ENCODE data around the gene NEXMIF.
"Not testable (repeated sequence)": the region's sequence is repeated elsewhere in the genome, so short reads cannot be mapped to it uniquely, and the experiment has no call there.

Gene NEXMIF

DNA sequence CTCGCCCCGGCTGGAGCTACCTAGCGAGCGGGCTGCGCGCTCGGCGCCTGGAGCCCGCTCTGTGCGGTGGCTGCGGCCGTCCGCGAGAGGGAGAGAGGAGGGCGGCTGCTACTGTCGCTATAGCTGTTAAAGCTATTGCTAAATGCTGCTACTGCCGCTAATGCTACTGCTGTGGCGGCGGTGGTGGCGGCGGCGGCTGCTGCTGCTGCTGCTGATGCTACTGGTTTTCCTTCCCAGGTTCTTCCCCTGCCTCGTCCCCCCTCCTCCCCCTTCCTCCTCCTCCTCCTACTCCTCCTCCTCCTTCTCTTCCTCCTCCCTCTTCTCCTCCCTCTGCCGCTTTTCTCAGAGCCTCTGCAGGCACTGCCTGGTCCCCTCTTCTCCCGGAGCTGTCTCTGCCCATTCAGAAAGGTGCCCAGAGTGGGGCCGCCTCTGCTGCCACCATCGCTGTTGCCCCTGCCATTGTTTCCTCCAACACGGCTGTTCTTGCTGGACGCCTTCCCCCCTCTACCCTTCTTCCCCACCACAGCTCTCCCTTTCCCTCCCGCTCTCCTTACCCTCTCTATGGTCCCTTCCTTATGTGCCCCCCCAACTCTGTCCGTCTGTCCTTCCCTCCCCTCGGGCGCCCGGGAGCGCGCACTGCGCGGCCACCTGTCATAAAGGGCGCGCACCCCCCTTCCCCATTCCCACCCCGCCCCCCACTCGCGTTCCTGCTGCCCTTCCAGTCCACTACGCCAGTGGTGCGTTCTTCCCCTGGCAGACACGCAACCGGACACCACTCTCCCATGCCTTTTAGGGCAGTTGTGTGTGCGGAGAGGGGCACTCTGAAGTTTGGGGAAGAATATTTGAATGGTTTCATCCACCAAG lies at the start of gene NEXMIF:
Gene NEXMIF (minus strand): TSS at position 228 of the 864 bp plus-strand sequence.
- no peak for DNase-seq (ENCODE audit: low read depth in 2 of 2)

DNA sequence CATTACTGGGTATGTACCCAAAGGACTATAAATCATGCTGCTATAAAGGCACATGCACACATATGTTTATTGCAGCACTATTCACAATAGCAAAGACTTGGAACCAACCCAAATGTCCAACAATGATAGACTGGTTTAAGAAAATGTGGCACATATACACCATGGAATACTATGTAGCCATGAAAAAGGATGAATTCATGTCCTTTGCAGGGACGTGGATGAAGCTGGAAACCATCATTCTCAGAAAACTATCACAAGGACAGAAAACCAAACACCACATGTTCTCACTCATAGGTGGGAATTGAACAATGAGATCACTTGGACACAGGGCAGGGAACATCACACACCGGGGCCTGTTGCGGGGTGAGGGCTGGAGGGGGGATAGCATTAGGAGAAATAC lies 36.7 kb upstream of the NEXMIF start:
- not testable (repeated sequence) for DNase-seq (ENCODE audit: low read depth in 2 of 2)

DNA sequence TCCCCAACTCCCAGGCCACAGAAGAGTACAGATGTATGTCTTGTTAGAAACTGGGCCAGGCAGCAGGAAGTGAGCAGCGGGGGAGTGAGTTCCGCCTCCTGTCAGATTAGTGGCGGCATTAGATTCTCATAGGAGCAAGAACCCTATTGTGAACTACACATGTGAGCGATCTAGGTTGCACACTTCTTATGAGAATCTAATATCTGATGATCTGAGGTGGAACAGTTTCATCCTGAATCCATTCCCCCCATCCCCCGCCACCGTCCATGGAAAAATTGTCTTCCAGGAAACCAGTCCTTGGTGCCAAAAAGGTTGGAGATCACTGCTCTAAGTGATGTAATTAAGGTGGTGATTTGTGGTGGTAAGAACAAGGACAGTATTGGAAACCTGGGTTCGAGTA lies 24.5 kb upstream of the NEXMIF start:
- DNase-seq (ENCODE audit: low read depth in 2 of 2), result no peak

DNA sequence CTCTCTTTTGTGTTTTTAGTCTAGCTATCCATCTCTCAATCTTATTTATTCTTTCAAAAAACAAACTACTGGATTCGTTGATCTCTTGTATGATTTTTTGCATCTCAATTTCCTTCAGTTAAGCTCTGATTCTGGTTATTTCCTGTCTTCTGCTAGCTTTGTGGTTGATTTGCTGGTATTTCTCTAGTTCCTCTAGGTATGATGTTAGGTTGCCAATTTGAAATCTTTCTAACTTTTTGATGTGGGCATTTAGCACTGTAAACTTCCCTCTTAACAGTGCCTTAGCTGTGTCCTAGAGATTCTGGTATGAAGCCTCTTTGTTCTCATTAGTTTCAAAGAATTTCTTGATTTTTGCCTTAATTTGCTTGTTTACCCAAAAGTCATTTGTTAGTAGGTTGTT lies 15.2 kb upstream of the NEXMIF start:
- no peak for DNase-seq (ENCODE audit: low read depth in 2 of 2)

DNA sequence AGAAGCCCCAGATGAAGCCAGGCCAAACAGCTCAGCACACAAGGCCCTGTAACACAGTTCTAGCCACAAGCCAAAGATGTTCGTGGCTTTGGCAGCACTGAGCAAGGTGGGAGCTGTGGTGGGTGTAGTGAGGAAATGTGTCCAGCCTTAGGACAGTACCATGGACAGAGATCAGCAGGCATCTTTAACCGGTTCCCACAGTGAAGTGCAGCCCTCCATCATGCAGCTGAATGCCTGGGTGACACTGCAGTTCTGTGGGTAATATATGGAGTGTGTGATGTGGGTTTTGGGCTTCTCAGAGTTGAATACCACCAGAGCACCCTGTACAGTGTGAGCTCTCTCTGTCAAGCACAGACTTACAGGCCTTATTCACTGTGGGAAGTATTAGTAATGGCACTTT lies 6.0 kb upstream of the NEXMIF start:
- no peak for DNase-seq (ENCODE audit: low read depth in 2 of 2)

DNA sequence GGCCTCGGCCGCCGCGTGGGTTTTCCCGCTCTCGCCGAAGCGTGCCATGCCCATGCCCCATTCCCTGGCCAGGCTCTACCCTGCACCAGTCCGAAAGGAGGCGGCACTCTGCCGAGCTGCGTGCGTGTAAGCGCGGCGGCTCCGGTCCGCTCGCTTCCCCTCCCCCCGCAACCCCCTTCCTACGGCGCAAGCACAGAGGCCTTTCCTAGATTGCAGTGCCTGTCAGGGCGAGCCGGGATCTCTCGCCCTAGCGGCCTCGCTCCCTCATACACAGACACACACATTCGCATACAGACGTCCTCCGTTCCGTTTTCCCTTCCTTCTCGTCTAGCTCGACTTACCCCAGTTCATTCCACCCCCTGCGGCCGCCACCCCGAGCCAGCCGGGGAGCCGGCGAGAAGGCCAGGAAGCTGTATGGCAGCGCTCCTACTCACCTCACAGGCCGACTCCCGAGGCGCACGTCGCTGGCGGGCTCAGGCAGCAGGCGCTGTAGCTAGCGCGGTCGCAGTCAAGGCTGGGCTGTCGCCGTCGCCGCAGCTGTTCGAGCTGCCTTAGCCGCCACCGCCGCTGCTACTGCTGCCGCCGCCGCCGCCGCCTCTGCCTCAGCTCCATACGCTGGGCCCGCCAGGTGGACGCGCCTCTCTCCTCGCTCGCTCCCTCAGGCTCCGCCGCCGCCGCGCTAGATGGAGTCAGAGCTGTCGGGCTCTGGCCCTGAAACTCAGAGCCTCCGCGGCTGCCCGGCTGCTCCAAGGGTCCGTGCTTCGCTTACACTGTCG lies 615 bp downstream of the NEXMIF start:
- no peak for DNase-seq (ENCODE audit: low read depth in 2 of 2)

DNA sequence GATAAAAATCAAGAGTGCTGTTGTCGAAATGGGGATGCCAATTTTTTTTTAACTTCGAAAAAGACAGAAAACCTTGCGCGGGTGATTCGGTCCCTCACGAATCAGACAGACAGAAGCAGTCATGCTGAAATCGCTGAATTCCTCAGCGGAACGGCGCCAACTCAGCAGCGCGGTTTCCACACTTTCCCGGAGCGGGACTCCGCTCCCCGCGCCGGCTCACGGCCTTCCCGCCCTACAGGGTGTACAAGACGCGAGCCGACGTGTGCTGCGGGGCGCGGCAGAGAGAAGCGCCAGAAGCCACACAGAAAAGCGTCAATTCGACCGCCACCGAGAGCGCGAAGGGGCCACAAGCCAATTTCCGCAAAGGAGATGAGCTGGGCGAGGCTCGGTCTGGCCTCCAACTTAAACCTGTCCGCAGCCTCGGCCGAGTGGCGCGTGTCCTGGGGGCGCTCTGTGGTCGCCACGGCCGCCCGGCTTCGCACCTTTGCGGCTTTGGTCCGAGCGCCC lies 1.3 kb downstream of the NEXMIF start:
- no peak for DNase-seq (ENCODE audit: low read depth in 2 of 2)

DNA sequence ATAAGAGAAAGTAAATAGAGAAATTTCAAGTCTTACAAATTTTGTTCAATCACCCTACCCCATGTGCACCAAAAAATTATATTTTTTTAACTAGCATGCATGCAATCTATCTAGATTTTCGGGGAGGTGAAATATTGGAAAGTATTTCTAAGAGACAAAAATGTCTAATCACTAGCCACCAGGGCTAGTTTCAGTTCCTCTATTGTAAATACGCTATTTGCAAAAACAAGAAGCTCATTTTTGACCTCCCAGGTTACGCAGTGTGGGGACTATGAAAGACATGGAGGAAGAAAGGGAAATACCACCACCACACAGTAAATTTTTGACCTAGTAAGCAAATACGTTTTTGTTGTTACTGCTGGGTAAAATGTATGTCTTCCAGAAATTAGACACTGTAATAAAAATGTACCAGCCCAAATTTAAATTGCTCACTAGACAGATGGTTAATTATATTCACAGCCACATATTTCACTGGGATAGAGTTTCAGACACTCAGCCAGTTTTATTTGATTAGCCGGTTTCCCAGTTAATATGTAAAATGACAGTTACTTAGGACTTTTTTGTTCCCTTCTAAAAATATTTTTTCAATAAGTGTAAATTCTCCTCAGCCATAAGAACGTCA lies 2.2 kb downstream of the NEXMIF start:
- no peak for DNase-seq (ENCODE audit: low read depth in 2 of 2)

DNA sequence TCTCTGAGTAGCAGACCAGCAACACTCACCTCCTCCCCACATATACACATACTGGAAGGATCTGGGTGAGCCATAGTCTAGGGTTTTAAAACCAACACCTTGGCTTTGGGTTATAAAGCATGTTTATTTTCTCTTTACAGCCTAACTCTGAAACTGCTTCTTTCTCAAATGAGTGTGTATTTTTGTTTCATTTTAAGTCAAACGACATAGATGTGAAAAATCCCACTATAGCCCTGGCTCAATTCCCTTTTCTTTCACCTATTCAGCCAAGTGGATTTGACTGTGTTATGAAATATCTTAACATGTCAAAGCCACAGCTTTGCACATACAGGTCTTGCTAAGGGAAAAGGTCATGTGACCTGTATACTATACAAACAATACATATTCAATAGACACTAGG lies 13.8 kb downstream of the NEXMIF start:
- no peak for DNase-seq (ENCODE audit: low read depth in 2 of 2)

DNA sequence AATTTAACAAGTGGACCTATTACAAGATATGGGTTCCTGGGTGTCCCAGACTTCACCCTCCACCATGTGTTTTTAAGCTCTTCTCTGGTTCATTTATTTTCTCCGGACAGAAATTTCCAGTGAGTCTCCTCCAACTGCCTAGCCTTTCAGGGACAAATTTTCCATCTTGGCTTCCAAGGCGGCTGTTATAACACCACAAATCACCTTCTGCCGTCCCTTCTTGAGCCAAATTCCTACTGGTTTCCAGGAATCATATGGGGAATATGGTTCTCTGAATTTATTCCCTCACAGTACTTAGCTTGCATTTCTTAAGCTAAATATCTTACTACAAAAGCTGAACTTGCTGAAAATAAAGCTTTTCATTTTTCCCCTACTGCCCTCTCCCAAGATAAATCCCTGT lies 18.8 kb downstream of the NEXMIF start:
- DNase-seq (ENCODE audit: low read depth in 2 of 2), result no peak

DNA sequence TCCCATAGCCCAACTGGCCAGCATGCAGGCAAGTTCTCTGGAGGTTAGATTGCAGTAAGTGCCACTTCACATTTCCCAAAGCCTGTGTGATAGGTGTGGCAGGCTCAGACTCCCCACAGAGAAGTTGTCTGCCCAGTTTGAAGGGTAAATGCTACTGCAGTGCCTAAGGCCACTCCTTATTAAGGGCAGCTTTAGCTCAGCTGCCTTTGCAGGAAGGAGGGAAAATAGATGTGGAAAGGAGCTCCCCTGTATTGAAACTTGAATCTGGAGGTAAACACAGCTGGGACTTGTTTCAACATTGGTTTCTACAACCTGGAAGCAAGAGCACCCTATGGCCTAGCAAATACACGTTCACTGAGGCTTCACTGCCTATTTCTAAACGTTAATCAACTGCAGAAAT lies 22.4 kb downstream of the NEXMIF start:
- no peak for DNase-seq (ENCODE audit: low read depth in 2 of 2)

DNA sequence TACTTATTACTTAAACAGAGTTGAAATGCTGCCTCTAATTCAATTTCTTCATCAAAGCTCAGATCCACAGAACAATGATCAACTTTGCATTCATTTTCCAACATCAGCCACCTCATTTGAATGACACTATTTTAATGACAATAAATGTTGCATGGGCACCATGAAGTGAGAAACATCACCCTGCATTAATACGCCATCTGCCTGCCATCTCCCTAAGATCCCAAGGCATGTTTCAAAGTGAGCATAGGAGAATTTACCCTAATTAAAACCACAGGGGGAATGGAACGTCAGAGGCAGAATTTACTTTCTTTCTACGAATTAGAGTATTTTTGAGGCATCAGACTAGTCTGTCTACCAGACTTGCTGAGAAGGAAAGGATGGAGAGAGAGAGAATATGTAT lies 32.7 kb downstream of the NEXMIF start:
- DNase-seq (ENCODE audit: low read depth in 2 of 2), result no peak

DNA sequence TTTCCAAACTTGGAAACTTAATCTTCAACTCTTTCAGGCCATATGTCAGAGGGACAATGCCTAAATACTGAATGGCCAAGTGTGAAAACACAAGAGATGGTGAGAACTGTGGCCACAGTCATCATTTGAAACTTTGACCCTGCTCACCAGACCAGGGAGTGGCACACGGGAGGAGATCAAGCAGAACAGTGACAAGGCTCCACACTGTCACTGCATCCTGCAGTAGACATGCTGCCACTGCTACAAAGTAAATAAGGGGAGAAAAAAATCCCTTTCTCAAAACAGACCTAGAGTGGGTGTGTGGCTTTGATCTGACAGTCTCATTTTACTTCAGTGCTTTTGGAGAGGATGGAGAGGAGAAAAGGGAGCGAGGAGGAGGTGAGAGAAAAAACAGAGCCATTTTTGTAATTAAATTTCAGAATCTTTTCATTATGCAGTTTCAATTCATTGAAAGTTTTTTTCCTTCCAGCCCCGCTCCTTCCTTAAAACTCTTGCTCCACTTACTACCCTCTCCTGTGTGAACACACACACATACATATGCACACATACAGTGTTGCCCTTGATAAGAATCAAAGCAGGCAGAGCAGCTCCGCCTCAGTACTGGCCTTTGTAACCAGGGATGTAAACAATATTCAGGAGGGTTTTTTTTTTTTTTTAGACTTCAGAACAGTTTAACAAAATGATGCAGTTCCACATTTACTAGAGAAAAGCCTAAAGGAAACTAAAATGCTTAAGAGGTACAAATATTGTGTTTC lies 34.4 kb downstream of the NEXMIF start:
- no peak for DNase-seq (ENCODE audit: low read depth in 2 of 2)

DNA sequence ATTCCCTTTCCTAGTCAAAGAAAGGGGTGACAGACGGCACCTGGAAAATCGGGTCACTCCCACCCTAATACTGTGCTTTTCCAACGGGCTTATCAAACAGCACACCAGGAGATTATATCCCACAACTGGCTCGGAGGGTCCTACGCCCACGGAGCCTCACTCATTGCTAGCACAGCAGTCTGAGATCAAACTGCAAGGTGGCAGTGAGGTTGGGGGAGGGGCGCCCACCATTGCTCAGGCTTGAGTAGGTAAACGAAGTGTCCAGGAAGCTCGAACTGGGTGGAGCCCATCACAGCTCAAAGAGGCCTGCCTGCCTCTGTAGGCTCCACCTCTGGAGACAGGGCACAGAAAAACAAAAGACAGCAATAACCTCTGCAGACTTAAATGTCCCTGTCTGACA lies 42.9 kb downstream of the NEXMIF start:
- DNase-seq (ENCODE audit: low read depth in 2 of 2), result not testable (repeated sequence)

DNA sequence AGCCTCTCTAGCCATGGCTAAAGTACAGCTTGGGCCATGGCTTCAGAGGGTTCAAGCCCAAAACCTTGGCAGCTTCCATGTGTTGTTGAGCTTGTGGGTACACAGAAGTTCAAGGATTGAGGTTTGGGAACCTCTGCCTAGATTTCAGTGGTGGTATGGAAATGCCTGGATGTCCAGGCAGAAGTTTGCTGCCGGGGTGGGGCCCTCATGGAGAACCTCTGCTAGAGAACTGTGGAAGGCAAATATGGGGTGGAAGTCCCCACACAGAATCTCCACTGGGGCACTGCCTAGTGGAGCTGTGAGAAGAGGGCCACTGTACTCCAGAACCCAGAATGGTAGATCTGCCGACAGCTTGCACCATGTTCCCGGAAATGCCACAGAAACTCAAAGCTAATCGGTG lies 59.5 kb downstream of the NEXMIF start:
- no peak for DNase-seq (ENCODE audit: low read depth in 2 of 2)

DNA sequence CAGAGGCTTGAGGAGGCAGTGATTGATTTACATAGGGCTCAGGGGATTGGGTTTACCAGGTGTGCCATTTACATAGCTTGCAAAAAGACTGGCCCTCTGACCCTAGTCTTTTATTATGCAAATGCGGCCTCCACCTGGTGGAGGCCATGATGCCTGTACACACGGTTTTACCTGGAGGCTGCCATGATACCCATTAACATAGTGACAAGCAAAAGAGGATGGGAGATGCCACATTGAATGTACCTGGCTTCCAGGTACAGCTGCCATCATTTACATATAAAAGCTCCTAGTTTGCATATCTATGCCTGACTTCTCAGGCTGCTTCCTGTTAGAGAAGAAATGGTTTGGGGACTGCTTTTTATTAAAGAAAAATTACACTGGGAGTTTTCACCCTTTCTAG lies 72.0 kb downstream of the NEXMIF start:
- no peak for DNase-seq (ENCODE audit: low read depth in 2 of 2)

DNA sequence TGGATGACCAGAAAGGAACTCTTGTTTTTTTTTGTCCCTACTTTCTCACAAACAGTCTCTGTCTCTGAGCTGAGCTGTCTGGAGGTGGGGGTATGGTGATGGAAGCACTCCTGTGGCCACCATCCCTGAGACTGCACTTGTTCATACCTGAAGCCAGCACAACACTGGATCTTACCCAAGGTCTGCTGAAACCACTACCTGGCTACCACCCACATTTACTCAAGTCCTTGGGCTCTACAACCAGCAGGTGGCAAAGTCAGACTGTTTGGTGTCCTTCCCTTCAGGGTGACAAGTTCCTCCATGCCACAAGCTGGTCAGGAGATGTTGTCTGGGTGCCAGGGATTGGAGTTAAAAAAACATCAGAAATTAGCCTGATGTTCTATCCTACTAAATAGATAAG lies 89.7 kb downstream of the NEXMIF start:
- DNase-seq (ENCODE audit: low read depth in 2 of 2), result no peak

DNA sequence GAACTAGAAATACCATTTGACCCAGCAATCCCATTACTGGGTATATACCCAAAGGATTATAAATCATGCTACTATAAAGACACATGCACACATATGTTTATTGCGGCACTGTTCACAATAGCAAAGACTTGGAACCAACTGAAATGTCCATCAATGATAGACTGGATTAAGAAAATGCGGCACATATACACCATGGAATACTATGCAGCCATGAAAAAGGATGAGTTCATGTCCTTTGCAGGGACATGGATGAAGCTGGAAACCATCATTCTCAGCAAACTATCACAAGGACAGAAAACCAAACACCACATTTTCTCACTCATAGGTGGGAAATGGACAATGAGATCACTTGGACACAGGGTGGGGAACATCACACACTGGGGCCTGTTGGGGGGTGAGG lies 105.5 kb downstream of the NEXMIF start:
- DNase-seq (ENCODE audit: low read depth in 2 of 2), result not testable (repeated sequence)

DNA sequence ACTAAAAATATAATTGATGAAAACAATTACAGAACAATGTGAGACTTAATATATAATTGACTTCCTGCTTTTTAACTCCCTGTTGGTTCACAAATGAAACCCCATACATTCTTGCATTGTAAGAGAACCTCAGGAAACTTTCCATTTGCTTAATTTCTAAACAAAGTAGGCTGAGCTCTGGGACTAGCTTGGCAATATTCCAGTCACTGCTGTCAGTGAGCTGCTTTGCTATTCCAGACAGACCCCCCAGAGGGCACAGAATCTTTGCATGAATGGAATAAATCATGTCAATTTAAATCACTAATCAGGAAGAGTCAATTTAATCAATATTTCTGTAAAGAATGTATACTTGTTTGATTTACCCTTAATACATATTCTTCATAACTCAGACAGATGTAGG lies 110.6 kb downstream of the NEXMIF start:
- DNase-seq (ENCODE audit: low read depth in 2 of 2), result no peak

DNA sequence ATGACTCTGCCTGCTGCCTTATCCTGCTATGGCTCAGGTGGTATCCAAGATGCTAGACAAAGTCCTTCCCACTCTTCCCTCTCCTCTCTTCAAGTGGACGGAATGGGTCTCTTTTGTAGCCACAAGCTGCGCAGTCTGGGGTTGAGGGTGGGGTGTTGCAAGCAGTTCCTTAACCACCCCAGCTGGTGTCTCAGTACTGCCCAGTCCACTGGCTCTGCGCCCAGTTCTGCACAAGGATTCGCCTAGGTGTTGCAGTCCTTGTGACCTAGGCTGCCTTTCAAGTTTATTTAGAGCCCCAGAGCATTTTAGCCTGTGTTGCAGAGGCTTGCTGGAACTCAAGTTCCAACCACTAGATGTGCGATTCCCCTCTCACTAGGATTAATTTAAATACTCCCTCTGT lies 120.7 kb downstream of the NEXMIF start:
- DNase-seq (ENCODE audit: low read depth in 2 of 2), result no peak

DNA sequence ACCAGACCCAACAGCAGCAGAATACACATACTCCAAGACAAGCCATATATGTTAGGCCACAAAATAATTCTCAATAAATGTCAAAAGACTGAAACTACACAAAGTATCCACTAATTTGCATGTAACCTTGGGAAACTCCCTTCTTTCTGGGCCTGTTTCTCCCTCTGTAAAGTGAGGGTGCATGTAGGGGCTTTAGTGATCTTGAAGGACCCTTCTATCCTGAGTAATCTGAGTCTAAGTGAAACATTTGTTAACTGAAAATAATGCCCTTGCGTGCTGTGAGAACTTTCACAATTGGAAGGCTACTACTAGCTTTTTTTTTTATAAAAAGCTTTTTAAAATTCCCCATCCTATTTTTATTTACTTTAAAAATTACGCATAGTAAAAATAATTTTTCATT lies 125.2 kb downstream of the NEXMIF start:
- no peak for DNase-seq (ENCODE audit: low read depth in 2 of 2)
